ENCODE measurements around the gene CDHR1. TPM values are rescaled to one million over a fixed set of nuclear protein-coding genes. Genes with fewer than 3 reads are reported as not detected.

CDHR1 gene
- total and polyA plus RNA-seq, 10 donors, result 0.53 to 10.6 (median 4.4) TPM

- Histone ChIP-seq H3K4me1 (peaks cover 0 to 39% (median 19%) of the 10 kb centered on the region in 6 donors), H3K9me3 (no peaks in the 10 kb centered on the region), H3K27ac (no peak overlapping the region), H3K4me3 (no peak overlapping the region), H3K27me3 (replicated peaks in 1 of 7) (peaks cover 6 to 45% (median 21%) of the 10 kb centered on the region in 7 donors), H3K36me3 (no peaks in the 10 kb centered on the region)
- intact Hi-C loops (cut with DNase I; ENCODE audit: low total_unique reads), result no loop called here
- no peak for TF ChIP-seq POLR2AphosphoS5 (IDR thresholded peaks at IDR 0.05)
- no peak for TF ChIP-seq CTCF (IDR thresholded peaks at IDR 0.05 in 8 of 11, conservative IDR thresholded peaks at IDR 0.05 in 3 of 11)
- no peak for TF ChIP-seq POLR2A (IDR thresholded peaks at IDR 0.05)
- WGBS, 5 donors, result 79 to 92% (median 86%) methylated on average over 7 of the region's 7 CpGs
- peak; percentile 58 for DNase-seq
Observed at GRCh38 chr10:84198206-84198915, 4.0 kb downstream of the CDHR1 start.

DNA sequence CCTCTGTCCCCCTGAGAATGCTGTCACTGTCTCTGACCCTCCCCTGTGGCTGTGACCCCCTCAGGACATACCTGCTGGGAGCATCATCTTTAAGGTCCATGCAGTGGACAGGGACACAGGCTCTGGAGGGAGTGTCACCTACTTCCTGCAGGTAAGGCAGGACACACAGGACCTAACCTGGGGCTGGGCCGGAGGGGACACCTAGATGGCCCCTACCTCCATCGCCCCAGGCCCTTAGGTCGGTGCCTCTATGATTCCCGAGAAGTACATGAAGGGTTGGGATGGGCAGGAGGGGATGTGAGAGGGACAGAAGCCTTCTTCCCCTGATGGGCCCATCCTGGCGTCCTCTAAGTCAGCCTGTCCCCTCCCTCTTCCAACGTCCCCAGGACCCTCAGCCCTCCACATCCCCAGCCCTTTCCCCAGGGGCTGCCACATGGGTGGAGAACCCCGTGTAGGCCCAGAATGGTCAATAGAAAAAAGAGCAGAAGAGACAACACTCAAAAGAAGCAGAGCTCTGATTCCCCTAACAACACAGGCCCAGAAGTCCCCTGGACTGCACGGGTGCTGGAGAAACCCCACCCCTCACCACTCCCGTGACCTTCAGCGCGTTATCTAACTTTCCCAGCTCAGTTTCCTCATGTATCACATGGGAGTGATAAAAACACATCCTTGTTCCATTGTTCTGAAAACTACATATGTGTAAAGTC, 6.4 kb downstream of the CDHR1 start:
- Histone ChIP-seq H3K9me3 (no peaks in the 10 kb centered on the region), H3K36me3 (no peaks in the 10 kb centered on the region), H3K4me3 (no peak overlapping the region), H3K27ac (peak overlapping the region in 4 of 8 donors; percentile 24 to 75 (median 54)), H3K4me1 (peaks cover 0 to 18% (median under 1%) of the 10 kb centered on the region in 6 donors), H3K27me3 (replicated peaks in 1 of 7) (peaks cover 0 to 22% (median 4%) of the 10 kb centered on the region in 7 donors)
- TF ChIP-seq CTCF (IDR thresholded peaks at IDR 0.05 in 8 of 11, conservative IDR thresholded peaks at IDR 0.05 in 3 of 11) (no peak), POLR2AphosphoS5 (IDR thresholded peaks at IDR 0.05) (peak in 1 of 3 donors; percentile 35)
- intact Hi-C loops (cut with DNase I; ENCODE audit: low total_unique reads), result no loop called here
- WGBS, 5 donors, result 71 to 84% (median 77%) methylated on average over 11 of the region's 11 CpGs
- peak; percentile 66 for DNase-seq

DNA sequence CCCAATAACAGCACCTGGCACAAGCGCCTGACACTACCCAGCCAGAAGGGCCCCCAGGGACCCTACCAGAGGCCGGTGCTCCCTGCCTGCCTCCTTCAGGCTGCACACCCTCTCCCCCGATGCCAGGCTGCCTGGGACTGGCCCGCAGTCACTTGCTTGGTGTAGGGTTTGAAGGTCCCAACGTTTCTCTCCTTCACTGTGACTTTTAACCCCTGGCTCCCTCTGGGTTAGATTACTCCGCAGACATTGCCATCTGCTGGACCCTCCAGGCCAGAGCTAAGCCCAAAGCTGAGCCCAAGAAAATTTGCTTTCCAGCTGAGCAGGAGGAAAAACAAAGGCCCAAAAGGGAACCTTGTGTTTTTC, 6.9 kb downstream of the CDHR1 start:
- Histone ChIP-seq H3K36me3 (no peaks in the 10 kb centered on the region), H3K27ac (peak overlapping the region in 5 of 8 donors; percentile 24 to 75 (median 45)), H3K4me1 (peaks cover 0 to 17% (median 0%) of the 10 kb centered on the region in 6 donors), H3K9me3 (no peaks in the 10 kb centered on the region), H3K27me3 (replicated peaks in 1 of 7) (peaks cover 0 to 16% (median 0%) of the 10 kb centered on the region in 7 donors), H3K4me3 (no peak overlapping the region)
- no peak for TF ChIP-seq CTCF (IDR thresholded peaks at IDR 0.05 in 8 of 11, conservative IDR thresholded peaks at IDR 0.05 in 3 of 11)
- TF ChIP-seq POLR2A (IDR thresholded peaks at IDR 0.05), result no peak
- TF ChIP-seq POLR2AphosphoS5 (IDR thresholded peaks at IDR 0.05), result peak in 1 of 3 donors; percentile 55
- WGBS, 5 donors, result 44 to 74% (median 57%) methylated on average over 6 of the region's 6 CpGs
- intact Hi-C loops (cut with DNase I; ENCODE audit: low total_unique reads), result no loop called here
- no peak for DNase-seq

DNA sequence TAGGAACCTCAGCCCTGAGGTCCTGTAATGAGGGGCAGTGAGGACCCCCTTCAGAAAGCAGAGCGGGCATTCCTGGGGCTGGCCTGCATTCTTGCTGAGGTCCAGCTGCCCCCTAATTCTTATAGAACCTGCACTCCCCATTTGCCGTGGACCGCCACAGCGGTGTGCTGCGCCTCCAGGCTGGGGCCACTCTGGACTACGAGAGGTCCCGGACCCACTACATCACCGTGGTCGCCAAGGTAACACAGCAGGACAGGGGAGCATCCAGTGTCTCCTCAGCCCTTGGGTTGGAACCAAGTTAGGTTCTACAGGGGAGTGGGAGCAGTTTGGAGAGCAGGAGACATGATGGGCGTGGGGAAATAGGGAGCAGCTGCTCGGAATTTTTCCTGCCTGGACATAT, 7.3 kb downstream of the CDHR1 start:
- H3K9me3 ChIP-seq, result no peaks in the 10 kb centered on the region
- no peaks in the 10 kb centered on the region for H3K36me3 ChIP-seq
- WGBS, 5 donors, result 89 to 96% (median 93%) methylated on average over 11 of the region's 11 CpGs
- peaks cover 0 to 12% (median 0%) of the 10 kb centered on the region in 7 donors for H3K27me3 ChIP-seq (replicated peaks in 1 of 7)
- H3K27ac ChIP-seq, result peak overlapping the region in 5 of 8 donors; percentile 24 to 75 (median 45)
- H3K4me1 ChIP-seq, result peaks cover 0 to 14% (median 0%) of the 10 kb centered on the region in 6 donors
- H3K4me3 ChIP-seq, result no peak overlapping the region
- DNase-seq, result peak; percentile 56
- intact Hi-C loops (cut with DNase I; ENCODE audit: low total_unique reads), result no loop called here
- no peak for TF ChIP-seq POLR2A (IDR thresholded peaks at IDR 0.05)
- TF ChIP-seq CTCF (IDR thresholded peaks at IDR 0.05 in 8 of 11, conservative IDR thresholded peaks at IDR 0.05 in 3 of 11), result no peak
- no peak for TF ChIP-seq POLR2AphosphoS5 (IDR thresholded peaks at IDR 0.05)

Data from spleen (tissue), 11 donors.